GM04503 (cell line): ENCODE results near the gene SDF4.
"Not testable (repeated sequence)": the region's sequence is repeated elsewhere in the genome, so short reads cannot be mapped to it uniquely, and the experiment has no call there.

ENCODE experiments used
- DNase-seq: peaks from one replicate; pipeline ENCODE4 v3.0.0-alpha.2; 2012; ENCODE audit warnings: low read depth

SDF4 gene

DNA sequence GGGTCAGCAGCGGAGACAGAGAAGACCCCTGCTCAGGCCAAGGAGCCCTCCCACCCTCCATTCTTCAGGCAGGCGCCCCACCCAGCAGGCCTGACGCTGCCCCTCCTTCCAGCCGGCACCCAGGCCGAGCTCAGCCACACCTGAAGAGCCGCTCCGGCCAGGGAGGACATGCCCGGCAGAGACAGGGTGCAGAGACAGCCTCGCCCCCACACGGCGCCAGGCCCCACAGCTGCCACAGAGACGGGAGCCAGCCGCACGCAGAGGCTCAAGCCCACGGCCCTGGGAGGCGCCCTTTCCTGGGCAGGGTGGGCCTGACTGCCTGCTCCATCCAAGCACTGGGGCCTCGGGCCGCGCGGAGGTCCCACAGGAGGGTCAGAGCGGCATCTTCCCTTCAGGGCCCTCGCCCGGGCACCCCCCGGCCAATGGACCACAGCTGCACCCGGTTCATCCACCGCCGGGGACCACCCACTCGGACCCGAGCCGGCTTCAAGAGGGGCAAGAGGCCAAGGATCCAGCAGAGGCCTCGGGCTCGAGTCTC is 52.9 kb downstream of the SDF4 start:
- DNase-seq, result no peak

DNA sequence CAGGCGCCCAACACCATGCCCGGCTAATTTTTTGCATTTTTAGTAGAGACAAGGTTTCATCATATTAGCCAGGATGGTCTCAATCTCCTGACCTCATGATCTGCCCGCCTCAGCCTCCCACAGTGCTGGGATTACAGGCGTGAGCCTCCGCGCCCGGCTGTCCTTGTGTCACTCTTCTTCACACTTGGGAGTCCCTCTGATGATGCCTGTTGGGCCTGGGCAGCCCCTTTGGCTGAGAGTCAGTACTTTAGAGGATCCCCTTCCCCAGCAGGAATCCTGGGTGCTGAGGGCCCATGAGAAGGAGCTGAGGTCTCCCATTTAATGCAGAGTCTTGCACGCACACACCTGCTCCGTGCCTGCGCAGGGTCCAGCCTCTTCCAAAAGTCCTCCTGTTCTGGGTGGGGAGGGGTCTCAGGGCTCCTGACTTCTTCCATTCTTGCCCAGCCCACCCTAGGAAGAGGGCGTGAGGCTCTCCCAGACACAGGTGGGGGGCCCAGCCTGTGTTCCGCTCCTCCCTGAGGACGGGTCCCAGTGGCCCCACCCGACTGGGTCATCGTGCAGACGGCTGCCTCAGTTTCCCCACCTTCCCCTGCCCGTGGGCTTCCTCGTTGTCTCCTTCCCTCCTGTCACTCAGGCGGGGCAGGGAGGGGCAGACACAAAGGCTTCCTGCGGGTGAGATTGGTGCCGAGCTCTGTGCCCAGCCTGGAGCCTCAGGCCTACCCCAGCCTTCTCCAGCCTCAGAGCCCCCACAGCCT is 54.2 kb downstream of the SDF4 start:
- DNase-seq, result no peak

DNA sequence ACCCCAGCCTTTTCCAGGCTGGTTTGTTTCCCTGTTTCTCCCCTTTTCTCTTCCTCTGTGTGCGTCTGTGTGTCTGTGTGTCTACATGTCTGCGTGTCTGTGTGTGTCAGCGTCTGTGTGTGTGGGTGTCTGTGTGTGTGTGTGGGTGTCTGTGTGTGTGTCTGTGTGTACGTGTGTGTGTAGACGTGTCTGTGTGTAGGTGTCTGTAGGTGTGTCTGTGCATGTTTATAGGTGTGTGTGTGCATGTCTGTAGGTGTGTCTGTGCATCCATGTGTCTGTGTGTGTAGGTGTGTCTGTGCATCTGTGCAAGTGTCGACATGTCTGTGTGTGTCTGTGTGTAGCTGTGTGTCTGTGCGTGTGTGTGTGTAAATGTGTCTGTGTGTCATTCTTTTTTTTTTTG is 54.9 kb downstream of the SDF4 start:
- no peak for DNase-seq

DNA sequence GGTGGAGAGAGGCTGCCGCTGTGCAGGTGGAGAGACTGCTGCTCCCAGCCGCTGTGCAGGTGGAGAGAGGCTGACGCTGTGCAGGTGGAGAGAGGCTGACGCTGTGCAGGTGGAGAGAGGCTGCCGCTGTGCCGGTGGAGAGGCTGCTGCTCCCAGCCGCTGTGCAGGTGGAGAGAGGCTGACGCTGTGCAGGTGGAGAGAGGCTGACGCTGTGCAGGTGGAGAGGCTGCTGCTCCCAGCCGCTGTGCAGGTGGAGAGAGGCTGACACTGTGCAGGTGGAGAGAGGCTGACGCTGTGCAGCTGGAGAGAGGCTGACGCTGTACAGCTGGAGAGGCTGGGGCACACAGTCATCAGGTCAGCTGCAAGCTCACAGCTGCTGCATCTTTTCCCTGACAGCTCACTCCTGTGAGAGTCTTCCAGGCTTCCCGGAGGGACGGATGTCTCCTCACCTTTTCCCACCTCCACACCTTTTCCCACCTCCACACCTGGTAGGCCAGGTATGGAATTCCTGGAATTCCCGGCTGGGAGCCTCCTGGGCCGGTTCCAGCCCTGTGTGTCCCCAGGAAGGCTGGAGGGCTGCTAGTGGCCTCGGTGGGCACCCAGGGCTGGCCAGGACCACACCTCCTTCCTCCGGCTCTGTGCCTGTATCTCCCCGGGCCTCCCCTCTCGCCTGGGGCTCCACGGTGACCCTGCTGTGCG is 55.6 kb downstream of the SDF4 start:
- not testable (repeated sequence) for DNase-seq

DNA sequence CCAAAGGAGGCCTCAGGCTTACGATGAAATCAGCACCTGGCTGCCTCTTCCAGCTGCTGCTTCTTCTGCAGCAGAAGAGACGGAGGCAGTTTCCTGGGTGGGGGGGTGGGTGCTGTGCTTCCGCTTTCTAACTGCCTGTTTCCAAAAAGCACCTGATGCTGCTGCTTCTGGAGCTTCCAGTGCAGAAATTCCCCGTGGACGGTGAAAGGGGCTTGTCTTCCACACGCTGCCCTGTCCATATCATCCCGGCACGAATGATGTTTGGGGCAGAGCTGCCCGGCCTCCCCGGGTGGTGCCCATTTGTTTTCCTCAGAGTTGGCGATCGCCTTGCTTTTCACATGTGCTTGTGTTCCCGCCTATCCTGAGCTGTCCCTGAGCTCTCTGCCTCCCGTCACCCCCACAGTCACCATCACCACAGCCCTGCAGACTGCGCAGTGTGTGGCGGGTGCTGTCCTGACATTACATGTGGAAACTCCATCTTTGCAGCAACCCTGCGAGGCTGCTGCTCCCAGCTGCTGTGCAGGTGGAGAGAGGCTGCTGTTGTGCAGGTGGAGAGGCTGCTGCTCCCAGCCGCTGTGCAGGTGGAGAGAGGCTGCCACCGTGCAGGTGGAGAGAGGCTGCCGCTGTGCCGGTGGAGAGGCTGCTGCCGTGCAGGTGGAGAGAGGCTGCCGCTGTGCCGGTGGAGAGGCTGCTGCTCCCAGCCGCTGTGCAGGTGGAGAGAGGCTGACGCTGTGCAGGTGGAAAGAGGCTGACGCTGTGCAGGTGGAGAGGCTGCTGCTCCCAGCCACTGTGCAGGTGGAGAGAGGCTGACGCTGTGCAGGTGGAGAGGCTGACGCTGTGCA is 56.4 kb downstream of the SDF4 start:
- DNase-seq, result no peak

DNA sequence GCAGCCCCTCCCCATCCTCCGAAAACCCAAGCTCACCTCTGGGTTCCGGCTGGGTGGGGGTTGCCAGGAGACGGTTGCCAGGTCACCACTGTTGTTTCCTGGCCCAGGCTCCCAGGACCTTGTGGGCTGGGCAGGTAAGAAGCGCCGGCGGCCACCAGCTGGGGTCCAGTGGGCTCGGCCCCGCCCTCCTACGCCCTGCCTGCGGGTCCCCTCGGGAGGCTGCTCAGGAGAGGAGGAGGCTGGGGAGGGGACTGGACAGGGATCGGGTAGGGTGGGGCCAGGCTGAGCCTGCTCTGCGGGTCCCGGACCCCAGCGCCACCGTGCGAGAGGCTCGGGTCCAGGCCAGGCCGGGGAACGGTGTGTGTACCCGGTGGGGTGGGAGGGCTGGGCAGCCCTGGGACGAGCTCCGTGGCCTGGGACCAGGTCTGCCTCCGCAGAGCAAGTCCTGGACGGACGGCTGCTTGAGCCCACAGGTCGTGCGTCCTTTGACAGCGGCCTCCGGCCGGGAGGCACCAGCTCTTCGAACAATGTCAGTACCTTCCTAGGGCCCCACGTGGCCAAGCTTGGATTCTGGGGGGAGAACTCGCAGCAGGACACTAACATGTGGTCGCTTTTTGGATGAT is 57.9 kb downstream of the SDF4 start, which contains the start of gene TTLL10:
Gene TTLL10, plus strand, starts transcription at position 88 of the 623 bp plus-strand sequence. CDS start 5,336 bp downstream, outside the sequence.
- no peak for DNase-seq

DNA sequence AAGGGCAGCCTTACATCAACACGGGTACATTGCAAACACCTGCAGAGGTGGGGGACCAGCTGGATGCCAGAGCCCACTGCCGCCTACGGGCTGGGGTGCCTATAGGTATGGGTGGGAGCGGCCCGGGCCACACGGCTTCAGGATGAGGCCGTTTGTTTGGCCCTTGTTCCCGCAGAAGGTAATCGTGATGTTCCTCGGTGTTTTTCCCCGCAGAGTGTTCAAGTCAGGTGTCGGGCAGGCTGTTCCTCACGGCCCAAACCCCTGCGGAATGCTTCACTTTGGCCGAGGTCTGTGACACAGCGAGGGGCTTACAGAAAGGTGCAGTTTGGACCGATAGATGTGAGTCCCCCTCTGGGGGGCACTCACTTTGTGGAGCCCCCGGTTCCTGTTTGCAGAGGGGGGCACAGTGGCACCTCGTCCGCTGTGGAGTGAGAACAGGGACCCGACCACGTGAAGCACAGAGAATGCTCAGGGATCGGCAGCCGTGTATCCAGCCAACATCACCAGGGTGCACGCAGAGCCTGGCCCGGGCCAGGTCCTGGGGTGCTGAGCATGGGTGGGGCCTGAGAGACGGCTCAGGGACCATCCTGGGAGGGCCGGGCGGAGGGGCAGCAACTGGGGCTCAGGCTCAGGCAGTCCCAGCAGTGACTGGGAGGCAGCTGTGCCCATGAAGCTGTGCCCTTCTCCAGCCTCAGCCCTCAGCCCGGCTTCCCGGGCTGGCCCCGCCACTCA is 58.6 kb downstream of the SDF4 start:
- DNase-seq, result no peak

DNA sequence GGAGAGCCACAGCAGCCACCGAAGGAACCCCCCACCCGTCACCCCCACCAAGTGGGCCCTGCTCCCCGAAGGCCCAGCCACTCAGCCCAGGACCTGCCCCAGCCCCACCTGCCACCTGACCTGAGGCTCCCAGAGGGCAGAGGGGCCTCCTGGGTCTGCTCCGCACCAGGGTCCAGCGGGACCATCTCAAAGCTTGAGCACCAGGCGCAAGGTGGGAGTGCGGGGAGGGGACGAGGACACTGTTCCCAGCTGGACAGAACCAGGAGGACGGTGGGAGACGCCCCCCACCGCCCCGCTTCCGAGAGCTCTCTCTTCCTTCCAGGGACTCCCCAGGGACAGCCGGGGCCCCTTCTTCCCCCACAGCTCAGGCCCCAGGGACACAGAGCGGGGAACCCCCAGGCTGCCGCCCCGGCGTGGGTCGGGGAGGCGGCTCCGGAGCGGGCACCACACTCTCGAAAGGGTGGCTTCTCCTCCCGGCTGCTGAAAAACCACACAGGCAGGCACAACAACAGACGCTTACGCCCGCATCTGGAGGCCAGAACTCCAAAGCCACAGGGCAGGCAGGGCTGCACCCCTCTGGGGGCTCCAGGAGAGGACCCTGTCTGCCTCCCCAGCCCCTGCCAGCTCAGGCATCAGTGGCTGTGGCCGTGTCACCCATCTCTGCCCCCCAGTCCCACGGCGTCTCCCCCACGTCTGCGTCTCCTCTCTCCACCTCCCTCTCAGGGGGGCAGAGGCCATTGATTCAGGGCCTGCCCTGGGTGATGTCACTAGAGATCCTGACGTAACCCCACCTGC is 60.1 kb downstream of the SDF4 start:
- DNase-seq, result no peak

DNA sequence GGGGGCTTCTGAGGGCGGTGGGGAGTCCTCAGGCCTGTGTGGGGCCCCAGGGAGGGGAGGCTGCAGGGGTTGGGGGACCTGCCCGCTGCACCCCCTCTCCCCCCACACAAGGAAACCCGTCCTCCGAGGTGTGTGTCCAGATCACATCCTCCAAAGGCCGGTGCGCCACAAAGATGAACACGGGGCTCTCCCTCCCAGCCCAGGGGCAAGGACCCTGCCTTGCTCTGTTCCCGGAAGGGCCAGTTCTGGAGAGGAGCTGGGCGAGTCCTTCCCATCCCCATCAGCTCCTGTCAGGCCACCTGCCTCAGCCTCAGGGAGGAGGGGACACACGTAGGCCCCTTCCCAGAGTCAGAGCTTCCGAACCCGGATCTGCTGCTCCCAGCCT is 60.6 kb downstream of the SDF4 start:
- DNase-seq, result no peak

DNA sequence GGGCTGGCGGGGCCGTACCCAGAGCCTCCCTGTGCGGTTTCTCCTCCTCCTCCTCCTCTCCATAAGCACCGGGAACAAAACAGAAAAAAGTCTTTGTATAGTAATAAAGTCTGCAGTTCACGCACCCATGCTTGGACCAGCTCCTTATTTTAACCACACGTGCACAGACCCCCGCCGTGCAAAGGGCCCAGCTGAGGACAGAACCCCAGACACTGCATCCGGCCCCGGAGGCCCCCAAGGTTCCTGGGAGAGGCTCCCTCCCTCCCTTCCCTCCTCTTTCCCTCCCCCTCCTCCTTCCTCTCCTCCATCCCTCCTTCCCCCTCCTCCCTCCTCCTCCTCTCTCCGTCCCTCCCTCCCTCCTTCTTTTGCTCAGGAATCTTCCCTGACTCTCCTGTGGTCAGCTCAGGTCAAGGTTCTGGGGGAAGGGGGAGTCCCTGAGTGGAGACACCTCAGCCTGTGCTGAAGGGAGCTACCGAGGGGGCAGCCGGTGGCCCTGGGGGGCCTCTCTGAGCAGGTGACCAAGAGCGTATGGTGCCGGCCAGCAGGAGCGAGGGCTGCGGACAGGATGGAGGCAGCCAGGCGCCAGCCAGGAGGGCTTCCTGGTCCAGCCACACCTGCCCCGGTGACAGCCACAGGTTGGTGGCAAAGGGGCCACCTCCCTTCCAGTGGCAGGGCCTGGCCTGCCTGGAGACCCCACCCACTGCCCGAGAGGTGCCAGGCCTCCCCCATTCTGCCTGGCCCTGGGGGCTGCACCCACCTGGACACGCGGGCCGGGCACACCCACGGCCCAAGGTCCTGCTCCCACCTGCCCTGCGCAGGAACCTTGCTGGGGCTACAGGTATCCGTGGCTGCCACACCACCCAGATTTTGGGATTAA is 61.3 kb downstream of the SDF4 start:
- no peak for DNase-seq

DNA sequence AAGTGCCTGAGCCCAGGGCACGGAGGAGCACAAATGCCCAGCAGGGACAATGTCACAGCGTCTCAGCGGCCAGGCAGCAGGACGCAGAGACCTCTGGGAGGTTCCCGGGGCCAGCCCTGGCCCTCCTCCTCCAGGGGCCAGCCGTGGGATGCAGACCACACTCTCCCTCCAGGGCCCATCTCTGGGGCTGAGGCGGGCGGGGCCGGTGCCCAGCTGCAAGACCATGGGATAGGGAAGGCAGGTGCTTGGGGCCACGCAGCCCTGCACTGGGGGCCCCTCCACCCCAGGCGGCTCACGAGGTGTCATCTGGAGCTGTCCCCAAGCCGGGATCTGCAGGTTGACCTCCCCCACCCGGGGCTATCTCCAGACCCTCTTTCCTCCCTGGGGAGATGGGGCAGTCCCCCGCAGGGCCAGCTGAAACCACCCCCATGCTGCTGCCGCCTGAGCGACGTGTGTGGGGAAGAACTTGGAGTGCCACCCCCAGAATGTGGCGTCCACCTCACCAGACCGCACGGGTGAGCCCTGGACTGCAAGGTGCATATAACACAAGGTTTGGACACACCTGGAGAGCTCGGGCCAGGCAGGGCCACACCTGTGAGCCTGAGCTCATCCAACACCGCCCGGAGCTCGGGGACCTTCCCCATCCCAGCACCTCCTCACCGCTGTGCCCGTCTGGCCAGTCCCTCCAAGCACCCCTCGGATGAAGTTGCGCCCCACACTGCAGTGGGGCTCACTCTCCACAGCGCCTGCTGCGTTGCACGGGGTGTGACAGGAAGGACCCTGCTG is 62.2 kb downstream of the SDF4 start:
- DNase-seq, result no peak

DNA sequence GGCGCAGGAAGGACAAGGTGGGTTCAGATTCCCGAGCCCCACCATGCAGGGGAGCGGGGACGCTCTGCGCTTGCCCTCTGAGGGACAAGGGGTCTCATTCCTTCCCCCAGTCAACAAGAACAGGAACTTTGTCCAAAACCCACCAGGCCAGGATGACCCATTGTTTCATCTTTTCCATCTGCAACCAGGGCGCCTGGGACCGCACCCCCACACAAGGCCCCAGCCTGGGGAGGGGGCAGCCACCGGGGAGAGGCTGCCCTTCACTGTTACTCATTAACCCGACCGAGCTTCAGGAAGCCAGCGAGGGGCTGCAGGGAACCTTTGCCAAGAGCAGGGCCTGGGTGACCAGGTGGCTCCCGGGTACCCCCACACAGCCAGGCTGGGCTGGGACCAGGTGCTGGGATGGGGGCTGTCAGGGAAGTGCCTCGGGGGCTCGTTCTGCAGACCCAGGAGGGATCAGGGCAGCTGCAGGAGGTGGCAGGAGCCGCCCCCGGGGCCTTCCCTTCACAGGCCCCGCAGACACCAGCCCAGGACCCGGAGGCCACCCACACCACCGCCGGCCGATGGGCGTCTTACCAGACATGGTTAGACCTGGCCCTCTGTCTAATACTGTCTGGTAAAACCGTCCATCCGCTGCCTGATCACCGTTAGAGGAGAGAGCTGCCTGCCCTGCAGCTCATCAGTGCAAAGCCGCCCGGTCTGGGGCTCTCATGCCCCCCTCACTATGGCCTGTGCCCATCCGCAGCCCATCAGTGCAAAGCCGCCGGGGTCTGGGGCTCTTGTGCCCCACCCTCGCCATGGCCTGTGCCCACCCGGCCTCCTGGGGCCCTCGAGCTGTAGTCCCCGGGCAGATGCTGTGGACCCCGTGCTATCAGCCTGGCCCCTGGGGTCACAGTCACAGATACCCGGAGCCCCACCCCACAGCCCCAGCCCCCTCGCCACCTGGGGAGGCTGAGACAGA is 63.1 kb downstream of the SDF4 start:
- no peak for DNase-seq

DNA sequence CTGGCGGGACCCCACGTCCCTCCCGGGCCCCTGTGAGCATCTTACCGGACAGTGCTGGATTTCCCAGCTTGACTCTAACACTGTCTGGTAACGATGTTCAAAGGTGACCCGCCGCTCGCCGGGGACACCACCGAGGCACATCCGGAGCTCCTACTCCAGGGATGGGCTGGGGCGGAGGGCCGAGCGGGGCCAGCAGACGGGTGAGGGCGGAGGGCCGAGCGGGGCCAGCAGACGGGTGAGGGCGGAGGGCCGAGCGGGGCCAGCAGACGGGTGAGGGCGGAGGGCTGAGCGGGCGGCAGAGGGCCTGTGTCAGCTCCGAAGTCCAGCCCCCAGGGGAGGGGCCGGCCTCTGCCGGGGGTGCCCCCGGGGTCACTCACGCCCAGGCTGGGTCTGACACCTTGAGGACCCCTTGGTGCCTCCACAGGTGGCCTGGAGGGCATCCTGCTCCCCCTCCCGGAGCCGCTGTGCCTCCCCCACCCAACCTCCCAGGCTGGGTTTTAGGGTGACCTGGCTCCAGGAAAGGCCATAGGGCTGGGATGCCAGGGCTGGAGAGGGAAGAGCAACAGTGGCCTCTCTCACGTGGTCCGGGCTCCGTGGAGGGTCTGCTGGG is 63.9 kb downstream of the SDF4 start:
- DNase-seq, result no peak

DNA sequence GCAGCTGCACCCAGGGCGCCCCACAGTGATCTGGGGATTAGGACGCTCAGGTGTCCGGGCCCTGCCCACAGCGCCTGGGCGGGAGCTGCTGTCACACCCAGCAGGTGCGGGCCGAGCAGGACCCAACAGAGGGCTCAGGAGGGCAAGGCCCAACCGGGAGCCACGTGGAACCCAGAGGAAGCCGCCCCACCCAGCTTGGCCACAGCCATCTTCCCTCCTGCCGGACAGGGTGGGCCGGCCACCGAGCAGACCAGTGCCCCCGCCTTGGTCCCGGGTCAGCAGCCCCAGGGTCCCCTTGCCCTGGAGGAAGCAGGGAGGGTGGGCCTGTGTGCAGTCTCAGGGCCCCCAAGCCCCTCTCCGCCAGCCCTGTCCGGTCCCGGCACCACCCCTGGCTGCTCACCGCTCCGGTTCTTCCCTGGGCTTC is 64.4 kb downstream of the SDF4 start:
- DNase-seq, result no peak
